GM19035 (cell line): ENCODE results near the gene CDH22.

Source experiments
- ATAC-seq: cut with Tn5 transposase; IDR thresholded peaks from one replicate; pipeline ENCODE4 v1.9.1; 2021; ENCODE audit not compliant: unreplicated experiment

The CDH22 gene

GRCh38 chr20:46323557-46323956 lies 15.3 kb upstream of the CDH22 start:
- no peak for ATAC-seq

DNA sequence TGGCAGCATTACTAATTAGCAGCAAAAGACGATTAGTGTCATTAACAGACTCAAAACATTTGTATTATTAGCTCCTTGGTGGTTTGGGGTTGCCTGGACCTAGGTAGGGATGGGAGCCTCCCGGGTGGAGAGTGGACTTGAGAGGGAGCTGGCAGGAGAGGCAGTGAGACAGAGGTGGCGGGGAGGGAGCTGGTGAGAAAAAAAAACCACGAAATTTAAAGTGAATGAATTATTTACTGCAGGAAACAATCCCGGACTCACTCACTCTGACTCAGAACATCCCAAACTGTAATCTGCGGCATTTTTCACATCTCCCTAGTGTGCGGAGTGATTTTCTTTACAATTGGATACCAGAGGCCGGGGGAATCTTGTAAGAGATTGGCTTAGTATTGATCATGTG lies 14.3 kb upstream of the CDH22 start:
- ATAC-seq, result no peak

GRCh38 chr20:46317685-46318177 lies 9.4 kb upstream of the CDH22 start:
- no peak for ATAC-seq

DNA sequence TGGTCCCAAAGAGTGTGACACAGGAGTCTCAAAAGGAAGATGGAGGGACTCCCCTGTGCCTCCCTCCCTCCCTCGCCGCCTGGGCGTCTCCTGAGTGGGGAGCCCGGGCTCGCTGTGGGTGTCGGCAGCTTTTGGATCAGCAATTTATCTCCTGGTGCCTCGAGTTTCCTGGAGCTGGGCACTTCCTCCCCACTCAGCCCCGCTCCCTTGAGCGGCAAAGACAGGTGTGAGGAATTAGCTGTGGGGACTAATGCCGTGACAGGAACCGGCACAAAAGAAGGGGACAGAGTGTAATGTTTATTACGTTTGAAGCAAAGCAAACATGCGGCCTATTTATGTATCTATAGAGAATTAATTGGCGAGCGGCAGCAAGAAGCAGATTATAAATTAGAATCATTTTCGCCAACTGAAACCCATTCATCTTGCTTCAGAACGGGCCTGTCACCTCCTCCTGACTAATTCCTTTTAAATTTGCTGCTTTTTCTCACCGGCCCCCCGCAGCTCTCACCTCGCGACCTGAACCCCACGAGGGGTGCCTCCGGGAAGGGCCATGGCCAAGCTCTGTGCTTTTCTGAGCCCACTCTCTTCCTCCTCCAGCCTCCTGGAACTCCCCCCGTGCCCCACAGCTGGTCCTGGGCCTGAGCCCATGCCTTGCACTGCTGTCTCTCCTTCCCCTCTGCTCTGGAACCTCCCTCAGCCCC lies 8.8 kb upstream of the CDH22 start:
- no peak for ATAC-seq

DNA sequence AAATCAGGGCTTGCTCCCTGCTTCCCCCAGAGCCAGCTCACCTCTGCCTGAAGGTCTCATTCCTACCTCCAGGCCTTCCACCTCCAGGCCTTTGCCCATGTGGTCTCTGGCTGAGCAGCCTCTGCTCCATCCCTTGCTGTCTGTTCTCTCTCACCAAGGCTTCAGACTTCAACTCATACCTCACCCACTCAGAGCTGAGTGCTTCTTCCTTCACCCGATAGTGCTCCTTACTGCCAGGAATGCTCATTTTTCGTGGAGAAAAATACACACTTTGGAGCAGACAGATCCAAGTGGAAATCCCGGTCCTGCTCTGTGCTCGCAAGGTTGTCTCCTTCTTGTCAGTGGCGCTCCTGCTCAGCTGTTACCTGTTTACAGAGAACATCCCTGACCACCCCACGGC lies 7.0 kb upstream of the CDH22 start:
- ATAC-seq, result no peak

DNA sequence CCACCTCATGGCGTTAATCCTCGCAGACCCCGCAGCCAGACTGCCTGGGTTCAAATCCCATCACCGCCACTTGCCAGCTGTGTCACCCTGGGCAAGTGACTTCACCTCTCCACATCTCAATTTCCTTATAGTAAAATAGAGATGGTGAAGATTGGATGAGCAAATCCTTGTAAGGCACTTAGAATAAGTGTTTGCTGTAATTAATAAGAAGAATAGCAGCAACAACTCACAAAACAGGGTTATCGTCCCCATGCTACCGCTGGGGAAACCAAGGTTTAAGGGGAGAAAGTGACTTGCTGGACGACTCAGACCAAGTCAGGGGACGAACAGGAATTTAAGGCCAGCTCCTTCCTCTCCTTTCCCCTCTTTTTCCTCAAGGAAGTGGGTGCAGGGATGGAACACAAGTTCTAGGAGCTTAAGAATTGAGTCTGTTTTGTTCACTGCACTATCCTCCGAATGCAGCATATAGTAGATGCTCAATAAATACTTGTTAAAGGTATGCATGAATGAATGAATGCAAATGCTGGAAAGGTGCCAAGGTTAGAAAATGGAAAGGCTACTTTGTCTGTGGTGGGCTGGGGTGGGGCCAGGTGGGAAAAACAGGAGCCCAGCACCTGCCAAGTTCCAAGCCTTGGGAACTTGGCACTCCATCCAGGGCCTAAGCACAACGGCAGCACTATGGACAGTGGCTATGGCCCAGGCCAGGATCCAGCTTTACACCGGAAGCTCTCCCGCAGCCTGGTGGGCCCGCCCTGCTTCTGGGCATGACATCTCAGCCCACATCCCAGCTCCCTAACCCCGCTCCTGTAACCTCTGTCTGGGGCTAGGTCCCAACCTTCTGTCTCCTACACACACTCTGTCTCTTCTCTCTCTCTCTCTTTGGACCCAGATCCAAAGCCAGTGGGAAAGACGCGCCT lies 4.9 kb upstream of the CDH22 start:
- no peak for ATAC-seq

DNA sequence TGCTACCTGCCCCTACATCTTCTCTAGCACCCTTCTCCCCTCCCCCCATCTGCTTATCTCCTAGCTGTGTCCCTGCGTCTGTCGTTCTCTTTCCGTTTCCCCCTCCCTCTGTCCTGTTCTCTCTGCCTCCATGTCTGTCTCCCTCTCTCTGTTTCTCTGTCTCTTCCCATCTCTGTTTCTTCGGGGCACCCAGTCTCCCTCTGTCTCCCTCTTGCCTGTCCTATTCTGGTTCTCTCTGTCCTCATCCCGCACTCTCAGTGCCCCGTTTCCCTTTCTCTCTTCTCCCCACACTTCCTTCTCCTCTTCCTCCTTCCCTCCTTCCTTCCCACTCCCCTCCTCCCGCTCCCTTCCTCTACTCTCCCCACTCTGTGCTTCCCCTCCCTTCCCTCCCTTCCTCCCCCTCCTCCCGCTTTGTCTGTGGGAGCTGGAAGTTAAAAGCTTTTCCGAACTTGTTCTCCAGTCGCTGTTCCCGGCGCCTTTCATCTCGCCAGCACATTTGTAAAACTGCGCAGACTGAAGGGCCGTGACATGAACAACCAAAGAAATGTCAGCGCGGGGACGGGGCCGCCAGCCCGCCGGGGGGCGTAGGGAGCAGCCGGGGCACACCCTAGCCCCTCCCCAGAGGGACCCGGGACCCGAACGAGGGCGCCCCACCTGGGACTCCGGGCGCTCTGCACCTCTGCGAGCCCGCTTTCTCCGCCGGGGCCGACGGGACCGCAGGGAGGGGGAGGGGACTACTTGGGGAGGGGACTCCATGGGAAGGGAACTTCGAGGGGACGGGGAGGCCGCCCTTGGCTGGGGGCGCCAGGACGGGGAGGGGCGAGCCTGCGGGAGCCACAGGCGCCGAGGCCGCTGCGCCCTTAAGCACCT lies 4.0 kb upstream of the CDH22 start:
- ATAC-seq, result no peak

DNA sequence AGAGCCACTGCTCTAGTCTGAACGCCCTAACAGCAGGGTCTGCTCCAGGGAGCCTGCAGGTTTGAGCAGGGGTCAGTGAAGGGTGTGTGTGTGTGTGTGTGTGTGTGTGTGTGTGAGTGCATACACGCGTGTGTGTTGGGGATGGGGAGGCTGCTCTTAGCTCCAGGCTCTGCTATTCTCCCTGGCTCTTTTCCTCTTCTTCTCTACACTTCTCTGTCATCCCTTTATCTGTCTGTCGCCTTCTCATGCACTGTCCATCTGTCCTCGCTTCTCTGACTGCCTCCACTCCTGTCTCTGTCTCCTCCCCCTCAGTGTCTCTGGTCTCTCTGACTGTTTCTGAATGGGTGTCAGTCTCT lies 3.4 kb upstream of the CDH22 start:
- ATAC-seq, result no peak

DNA sequence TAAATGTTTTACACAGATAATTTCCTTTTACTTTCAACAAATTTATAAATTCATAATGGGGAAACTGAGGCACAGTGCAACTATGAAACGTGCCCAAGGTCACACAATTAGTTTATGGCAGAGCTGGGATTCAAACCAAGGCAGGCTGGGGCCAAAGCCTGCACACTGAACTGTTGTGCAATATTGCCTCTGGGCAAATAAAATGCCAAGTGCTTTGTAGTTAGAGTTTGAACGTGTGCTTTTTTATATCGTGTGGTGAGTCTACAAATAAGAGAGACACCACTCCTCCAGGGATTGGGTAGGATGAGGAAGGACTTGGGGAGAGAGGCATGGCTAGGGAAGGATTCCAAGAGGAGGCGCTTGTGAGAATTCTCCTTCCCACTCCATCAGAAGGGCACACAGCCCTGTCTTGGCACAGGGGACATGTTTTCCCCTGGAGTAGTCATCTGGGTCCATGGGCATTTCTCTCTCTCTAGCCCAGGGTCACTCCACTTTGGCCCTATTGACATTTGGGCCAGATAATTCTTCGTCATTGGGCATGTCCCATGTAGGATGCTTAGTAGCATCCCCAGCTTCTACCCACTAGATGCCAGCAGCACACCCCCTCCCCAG lies 2.8 kb upstream of the CDH22 start:
- no peak for ATAC-seq

DNA sequence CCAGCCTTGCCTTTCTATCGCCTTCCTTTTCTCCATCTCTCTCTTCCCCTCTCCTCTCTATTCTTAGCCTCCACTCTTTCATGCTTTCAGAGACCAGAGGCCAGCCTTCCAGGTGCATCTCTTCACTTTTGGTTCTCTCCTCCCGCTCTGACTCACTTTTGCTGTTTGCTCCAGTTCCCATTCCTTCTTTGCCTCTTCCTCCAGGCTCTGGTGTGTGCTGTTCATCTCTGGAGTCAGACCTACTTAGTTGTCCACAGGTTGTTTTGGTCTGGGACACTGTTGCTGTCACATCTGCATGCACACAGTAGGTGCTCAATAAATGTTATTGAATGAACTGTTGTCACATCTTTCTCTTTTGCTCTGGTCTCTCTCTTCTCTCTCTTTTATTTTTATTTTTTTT lies 1.6 kb upstream of the CDH22 start:
- ATAC-seq, result no peak

DNA sequence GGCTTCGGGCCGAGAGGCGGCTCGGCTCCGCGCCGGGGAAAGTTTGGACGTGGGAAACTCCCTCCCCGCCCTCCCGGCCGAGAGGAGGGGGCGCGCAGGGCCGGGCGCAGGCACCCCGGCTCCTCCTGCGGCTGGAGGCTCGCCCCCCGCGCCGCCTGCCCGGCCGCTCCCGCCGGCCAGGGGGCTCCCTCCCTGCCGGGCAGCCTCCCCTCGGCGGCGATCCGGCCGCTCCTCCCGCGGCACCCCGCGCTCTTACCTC lies 370 bp downstream of the CDH22 start:
- ATAC-seq, result no peak

- ATAC-seq, result peak; percentile 60
Observed at GRCh38 chr20:46307139-46307998, 929 bp downstream of the CDH22 start.

- no peak for ATAC-seq
Observed at GRCh38 chr20:46306743-46307138, 1.6 kb downstream of the CDH22 start.

- ATAC-seq, result no peak
Observed at GRCh38 chr20:46305973-46306360, 2.3 kb downstream of the CDH22 start.

DNA sequence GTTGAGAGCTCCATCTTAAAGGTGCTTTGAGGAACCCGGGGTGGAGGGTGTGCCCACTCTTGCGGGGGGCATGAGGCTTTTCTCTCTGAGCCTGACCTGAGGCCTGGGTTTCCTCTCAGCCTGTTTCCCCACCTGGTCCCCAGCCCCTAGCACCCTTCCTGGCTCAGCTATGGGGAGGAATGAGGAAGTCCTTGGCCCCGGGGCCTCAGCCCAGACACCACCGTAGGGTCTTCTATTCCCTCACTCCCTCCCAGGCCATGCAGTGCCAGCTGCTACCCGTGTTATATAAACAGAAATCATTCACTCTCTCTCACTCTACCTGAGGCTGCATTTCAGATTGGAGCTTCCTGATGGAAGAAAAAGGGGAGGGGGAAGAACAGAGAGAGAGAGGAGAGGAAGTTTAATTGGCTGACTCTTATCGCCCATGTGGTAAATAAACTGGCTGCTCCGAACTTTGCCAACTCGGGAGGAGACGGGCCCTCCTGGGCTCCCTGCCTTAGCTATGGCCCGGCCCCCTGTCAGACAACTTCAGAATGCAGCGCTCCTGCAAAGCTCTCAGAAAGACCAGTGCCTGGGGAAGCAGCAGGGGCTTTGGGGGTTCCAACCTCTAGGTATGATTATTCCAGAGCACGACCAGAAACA lies 2.8 kb downstream of the CDH22 start:
- ATAC-seq, result no peak

- ATAC-seq, result no peak
Observed at GRCh38 chr20:46304852-46305251, 3.4 kb downstream of the CDH22 start.

GRCh38 chr20:46304361-46304760 lies 3.9 kb downstream of the CDH22 start:
- no peak for ATAC-seq

DNA sequence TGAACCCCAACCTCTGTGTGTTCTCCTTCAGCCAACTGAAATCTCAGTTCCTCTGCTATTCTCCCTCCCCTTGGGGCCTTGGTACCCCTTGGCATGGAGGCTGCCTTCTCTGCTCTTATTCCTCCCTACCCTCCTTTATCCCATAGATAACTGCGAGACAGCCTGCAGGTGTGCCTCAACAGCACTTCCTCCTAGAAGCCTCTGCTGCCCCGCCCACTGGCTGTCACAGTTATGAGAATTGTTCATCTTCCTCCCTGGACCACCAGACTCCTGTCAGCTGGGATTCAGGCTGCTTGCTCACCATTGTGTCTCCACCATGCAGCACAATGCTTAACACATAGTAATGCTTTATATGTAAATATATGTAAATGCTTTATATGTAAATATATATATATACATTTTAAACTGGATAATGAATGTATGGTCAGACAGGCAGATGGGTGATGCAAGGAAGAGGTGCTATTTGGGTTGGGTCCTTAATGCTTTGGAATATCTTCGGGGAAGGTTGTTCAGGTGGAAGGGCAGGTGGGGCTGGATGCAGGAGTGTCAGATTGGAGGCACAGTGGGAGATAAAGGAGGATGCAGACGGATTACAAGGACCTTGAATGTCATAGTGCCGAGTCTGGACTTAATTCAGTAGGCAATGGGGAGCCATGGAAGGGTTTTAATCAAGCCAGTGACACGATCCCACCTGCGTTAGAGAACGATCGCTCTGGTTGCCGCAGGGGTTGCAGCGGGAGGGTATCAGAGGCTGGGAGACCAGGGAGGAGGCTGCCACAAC lies 4.9 kb downstream of the CDH22 start:
- no peak for ATAC-seq

GRCh38 chr20:46302106-46302505 lies 6.2 kb downstream of the CDH22 start:
- ATAC-seq, result no peak
